Aorta (tissue), 5 donors: ENCODE data around the gene POLR2E. TPM values are rescaled to one million over a fixed set of nuclear protein-coding genes. Genes with fewer than 3 reads are reported as not detected.

Experiments used
- ATAC-seq: fragments of 200-7000 bp; cut with Tn5 transposase; one replicate; pipeline ENCODE4 v1.9.1; 2022; ENCODE audit warnings: moderate library complexity; ENCODE audit not compliant: low FRiP score
- DNase-seq, 2 donors: peaks; one replicate each; pipeline ENCODE4 v3.0.0-alpha.2; 2020
- H3K27ac ChIP-seq, 2 donors: one replicate each; pipeline ENCODE4 v1.5.1; 2013; ENCODE audit warnings: low read length in 2 of 2, mild to moderate bottlenecking in 2 of 2, moderate library complexity in 2 of 2, control low read depth in 1 of 2, inconsistent platforms in 1 of 2, low read depth in 1 of 2
- H3K27me3 ChIP-seq, 2 donors: one replicate each; pipeline ENCODE4 v1.6.1; 2013; ENCODE audit warnings: control low read depth in 1 of 2, low read length in 1 of 2, mild to moderate bottlenecking in 1 of 2, moderate library complexity in 1 of 2; ENCODE audit not compliant: insufficient read depth in 2 of 2, control insufficient read depth in 1 of 2
- H3K36me3 ChIP-seq, 2 donors: one replicate each; pipeline ENCODE4 v1.6.1; 2013; ENCODE audit warnings: control low read depth in 1 of 2, low read length in 1 of 2, mild to moderate bottlenecking in 1 of 2; ENCODE audit not compliant: insufficient read depth in 2 of 2, control insufficient read depth in 1 of 2
- H3K4me1 ChIP-seq, 2 donors: one replicate each; pipeline ENCODE4 v1.6.1; 2013; ENCODE audit warnings: low read length in 2 of 2, control low read depth in 1 of 2, mild to moderate bottlenecking in 1 of 2, moderate library complexity in 1 of 2; ENCODE audit not compliant: insufficient read depth in 2 of 2, control insufficient read depth in 1 of 2
- H3K4me3 ChIP-seq, 2 donors: one replicate each; pipeline ENCODE4 v1.5.1; 2013; ENCODE audit warnings: low read length in 2 of 2, control low read depth in 1 of 2, mild to moderate bottlenecking in 1 of 2
- H3K9me3 ChIP-seq: one replicate; pipeline ENCODE4 v1.6.1; 2013; ENCODE audit warnings: mild to moderate bottlenecking, low read length; ENCODE audit not compliant: control insufficient read depth
- WGBS, 2 donors: extraction: QIAGEN DNeasy Blood & Tissue Kit; methylation state at CpG; one replicate each; pipeline ENCODE4 v1.1.7; 2013; 5-methylcytosine and 5-hydroxymethylcytosine counted together
- intact Hi-C, 2 donors: fragments of 100-400 bp; cut with DNase I; formaldehyde crosslinking; loops; one replicate each; pipeline versions ENCODE4 v1.14.2 to v1.15.0; 2022
- polyA plus RNA-seq, 2 donors: library from polyadenylated mRNA; stranded (reverse); fragments of 200-250 nt; gene quantifications; one replicate each; pipeline ENCODE4 v1.2.3, GENCODE V29; 2013
- total RNA-seq, 2 donors: library from RNA; stranded (reverse); fragmentation: NEBNext Ultra II Directional; extraction: Animal tissue kit (Norgen Biotek cat#: 25700); gene quantifications; one replicate each; pipeline ENCODE4 v1.2.1, GENCODE V29; 2021
- donor health status: healthy with polysubstance abuse.
- donor health status: Bipolar disorder and iron deficiency.
- donor health status: DM: no; HTN: no; CAD: no.
- donor health status: DM: no; HTN: no; CAD: no.
- donor health status: DM: yes; HTN: yes; CAD: no.

POLR2E gene
- total and polyA plus RNA-seq, 4 donors: 83.5 to 116 (median 93.6) TPM

DNA sequence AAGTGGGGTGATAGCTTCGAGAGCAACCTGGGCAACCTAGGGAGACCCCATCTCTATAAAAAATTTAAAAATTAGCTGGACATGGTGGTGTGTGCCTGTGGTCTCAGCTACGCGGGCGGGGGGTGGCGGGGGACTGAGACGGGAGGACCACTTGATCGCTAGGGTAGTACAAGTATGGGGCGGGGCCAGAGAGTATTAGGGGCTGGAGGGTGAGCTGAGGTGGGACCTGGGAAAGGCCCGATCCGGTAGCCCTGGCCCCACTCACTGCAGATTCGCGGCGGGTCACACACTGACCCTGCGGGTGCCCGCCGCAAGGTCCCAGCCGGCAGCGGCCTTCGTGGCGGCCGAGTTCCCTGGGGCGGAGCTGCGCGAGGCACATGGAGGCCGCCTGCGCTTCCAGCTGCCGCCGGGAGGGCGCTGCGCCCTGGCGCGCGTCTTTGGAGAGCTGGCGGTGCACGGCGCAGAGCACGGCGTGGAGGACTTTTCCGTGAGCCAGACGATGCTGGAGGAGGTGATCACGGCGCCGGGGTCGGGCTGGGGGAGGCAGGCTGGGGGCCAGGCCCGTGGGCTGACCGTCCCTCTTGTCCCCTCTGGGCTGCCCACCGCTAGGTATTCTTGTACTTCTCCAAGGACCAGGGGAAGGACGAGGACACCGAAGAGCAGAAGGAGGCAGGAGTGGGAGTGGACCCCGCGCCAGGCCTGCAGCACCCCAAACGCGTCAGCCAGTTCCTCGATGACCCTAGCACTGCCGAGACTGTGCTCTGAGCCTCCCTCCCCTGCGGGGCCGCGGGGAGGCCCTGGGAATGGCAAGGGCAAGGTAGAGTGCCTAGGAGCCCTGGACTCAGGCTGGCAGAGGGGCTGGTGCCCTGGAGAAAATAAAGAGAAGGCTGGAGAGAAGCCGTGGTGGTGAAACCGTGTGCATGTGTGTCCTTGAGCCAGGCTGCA is 30.2 kb downstream of the POLR2E start:
- Histone ChIP-seq H3K27ac (no peak overlapping the region), H3K36me3 (no peaks in the 10 kb centered on the region), H3K9me3 (no peaks in the 10 kb centered on the region), H3K27me3 (no peaks in the 10 kb centered on the region), H3K4me1 (no peaks in the 10 kb centered on the region), H3K4me3 (no peak overlapping the region)
- peak; percentile 71 for ATAC-seq
- peak; percentile 79 to 91 for DNase-seq
- intact Hi-C loops: no loop called here
- WGBS, 2 donors: 7 to 10% methylated on average over 58 to 60 of the region's 60 CpGs

DNA sequence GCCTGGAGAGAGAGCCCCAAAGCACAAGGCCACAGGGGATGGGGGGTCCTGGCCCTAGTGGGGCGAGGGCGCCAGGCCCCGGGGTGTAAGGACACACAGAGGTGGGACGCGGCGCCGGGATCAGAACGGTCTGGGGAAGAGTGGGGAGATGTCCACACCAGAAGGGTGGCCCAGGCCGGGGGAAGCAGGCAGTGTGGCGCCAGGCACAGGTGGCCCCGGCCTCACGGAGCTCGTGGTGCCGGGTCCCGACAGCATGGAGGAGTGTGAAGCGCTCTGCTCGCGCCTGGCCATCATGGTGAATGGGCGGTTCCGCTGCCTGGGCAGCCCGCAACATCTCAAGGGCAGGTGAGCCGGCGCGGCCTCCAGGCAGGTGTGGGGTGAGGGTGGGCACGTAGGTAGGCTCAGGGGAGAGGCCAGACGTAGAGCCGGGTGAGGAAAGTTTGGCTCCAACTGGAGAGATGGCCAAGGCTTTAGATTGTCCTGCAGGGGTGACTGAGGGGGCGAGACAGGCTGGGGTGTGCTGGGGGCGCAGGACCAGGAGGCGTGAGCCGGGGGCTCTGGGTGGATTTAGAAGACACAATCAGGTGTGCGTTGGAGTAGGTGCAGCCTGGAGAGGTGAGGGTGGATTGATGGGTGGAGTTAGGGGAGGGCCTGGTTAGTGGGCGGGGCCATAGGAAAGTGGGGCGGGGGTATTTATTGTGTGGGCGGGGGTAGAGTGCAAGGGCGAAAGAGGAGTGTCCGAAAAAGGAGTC is 31.1 kb downstream of the POLR2E start:
- ATAC-seq (no peak), DNase-seq (peak in 1 of 2 donors; percentile 51)

DNA sequence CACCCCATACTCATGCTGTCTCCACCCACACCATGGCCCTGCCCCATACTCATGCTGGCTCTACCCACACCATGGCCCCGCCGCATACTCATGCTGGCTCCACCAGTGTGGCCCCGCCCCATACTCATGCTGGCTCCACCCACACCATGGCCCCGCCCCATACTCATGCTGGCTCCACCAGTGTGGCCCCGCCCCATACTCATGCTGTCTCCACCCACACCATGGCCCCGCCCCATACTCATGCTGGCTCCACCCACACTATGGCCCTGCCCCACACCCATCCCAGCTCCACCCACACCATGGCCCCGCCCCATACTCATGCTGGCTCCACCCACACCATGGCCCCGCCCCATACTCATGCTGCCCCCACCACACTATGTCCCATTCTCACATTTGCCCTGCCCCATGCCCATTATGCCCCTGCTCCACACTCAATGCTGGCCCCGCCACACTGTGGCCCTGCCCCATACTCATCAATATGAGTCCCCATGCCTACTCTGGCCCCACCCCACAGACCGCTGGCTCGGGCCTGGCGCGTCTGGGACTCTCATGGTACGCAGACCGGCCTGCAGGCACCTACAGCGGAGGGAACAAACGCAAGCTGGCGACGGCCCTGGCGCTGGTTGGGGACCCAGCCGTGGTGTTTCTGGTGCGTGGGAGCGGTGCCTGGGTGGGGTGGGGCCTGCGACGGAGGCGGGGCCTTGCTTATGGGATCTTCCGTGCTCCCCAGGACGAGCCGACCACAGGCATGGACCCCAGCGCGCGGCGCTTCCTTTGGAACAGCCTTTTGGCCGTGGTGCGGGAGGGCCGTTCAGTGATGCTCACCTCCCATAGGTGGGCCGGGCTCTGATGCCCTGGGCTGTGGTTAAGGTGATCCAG is 31.9 kb downstream of the POLR2E start:
- intact Hi-C loops: no loop called here
- Histone ChIP-seq H3K9me3 (no peaks in the 10 kb centered on the region), H3K27me3 (no peaks in the 10 kb centered on the region), H3K4me1 (no peaks in the 10 kb centered on the region), H3K36me3 (no peaks in the 10 kb centered on the region), H3K27ac (no peak overlapping the region), H3K4me3 (no peak overlapping the region)
- WGBS, 2 donors: 59 to 92% methylated on average over 34 to 37 of the region's 37 CpGs
- ATAC-seq (no peak), DNase-seq (no peak)

More for the DNA sequence above, 31.1 kb downstream of the POLR2E start:
- Histone ChIP-seq H3K36me3 (no peaks in the 10 kb centered on the region), H3K4me1 (no peaks in the 10 kb centered on the region), H3K9me3 (no peaks in the 10 kb centered on the region), H3K27ac (no peak overlapping the region), H3K4me3 (no peak overlapping the region), H3K27me3 (no peaks in the 10 kb centered on the region)
- 51 to 85% methylated on average over 37 of the region's 37 CpGs for WGBS, 2 donors
- intact Hi-C loops: no loop called here

DNA sequence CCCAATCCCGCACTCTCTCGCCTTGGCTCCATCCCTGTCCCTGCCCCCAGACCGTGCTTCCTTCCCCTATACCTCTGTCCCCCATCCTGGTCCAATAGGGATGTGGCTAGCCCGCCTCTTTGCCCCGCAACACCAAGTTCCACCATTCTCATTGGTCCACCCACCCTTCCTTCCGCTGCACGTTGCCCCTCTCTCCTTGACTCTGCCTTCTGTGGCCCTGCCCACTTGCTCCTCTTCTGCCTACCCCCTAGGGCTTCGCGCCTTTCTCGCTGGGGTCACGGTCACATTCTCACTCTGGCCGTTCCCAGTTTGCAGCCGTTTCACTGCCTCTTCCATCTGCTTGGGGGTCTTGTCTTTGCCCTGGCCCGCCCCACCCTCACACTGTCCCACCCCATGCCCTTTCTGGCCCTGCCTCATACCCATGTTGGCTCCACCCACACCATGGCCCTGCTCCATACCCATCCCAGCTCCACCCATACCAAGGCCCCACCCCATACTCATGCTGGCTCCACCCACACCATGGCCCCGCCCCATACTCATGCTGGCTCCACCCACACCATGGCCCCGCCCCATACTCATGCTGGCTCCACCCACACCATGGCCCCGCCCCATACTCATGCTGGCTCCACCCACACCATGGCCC is 32.7 kb downstream of the POLR2E start:
- intact Hi-C loops: no loop called here
- ATAC-seq (no peak), DNase-seq (no peak)
- Histone ChIP-seq H3K36me3 (no peaks in the 10 kb centered on the region), H3K4me1 (no peaks in the 10 kb centered on the region), H3K4me3 (no peak overlapping the region), H3K27me3 (no peaks in the 10 kb centered on the region), H3K9me3 (peaks cover 2% of the 10 kb centered on the region), H3K27ac (no peak overlapping the region)
- WGBS, 2 donors: 68 to 90% methylated on average over 14 to 17 of the region's 17 CpGs

GRCh38 chr19:1061987-1062386 is 33.2 kb downstream of the POLR2E start:
- Histone ChIP-seq H3K9me3 (peaks cover 7% of the 10 kb centered on the region), H3K27ac (no peak overlapping the region)

GRCh38 chr19:1060689-1061088 is 34.5 kb downstream of the POLR2E start:
- no peak overlapping the region for H3K4me3 ChIP-seq
- WGBS, 2 donors: 84 to 90% methylated on average over 5 of the region's 5 CpGs
- H3K27ac ChIP-seq: no peak overlapping the region
- intact Hi-C loops: no loop called here
- no peaks in the 10 kb centered on the region for H3K36me3 ChIP-seq
- DNase-seq (no peak), ATAC-seq (no peak)
- no peaks in the 10 kb centered on the region for H3K27me3 ChIP-seq
- H3K9me3 ChIP-seq: peaks cover 7% of the 10 kb centered on the region
- H3K4me1 ChIP-seq: no peaks in the 10 kb centered on the region

More at GRCh38 chr19:1061987-1062386, 33.2 kb downstream of the POLR2E start:
- WGBS, 2 donors: 65 to 95% methylated on average over 19 to 20 of the region's 20 CpGs
- no peak for ATAC-seq
- H3K4me1 ChIP-seq: no peaks in the 10 kb centered on the region
- intact Hi-C loops: no loop called here
- DNase-seq: no peak
- H3K4me3 ChIP-seq: no peak overlapping the region
- H3K36me3 ChIP-seq: no peaks in the 10 kb centered on the region
- H3K27me3 ChIP-seq: no peaks in the 10 kb centered on the region

- Histone ChIP-seq H3K4me3 (no peak overlapping the region), H3K4me1 (no peaks in the 10 kb centered on the region), H3K9me3 (peaks cover 7% of the 10 kb centered on the region), H3K36me3 (no peaks in the 10 kb centered on the region), H3K27me3 (no peaks in the 10 kb centered on the region), H3K27ac (no peak overlapping the region)
- DNase-seq (no peak), ATAC-seq (no peak)
- 95 to 96% methylated on average over 5 of the region's 5 CpGs for WGBS, 2 donors
- intact Hi-C loops: no loop called here
These were observed 37.1 kb downstream of the POLR2E start for GRCh38 chr19:1058112-1058511.
